ENCODE data around the gene DEDD2. TPM values are rescaled to one million over a fixed set of nuclear protein-coding genes. Genes with fewer than 3 reads are reported as not detected.

Gene DEDD2
- total RNA-seq, 2 donors from 2014 or later = 28.5 to 33.2 TPM

DNA sequence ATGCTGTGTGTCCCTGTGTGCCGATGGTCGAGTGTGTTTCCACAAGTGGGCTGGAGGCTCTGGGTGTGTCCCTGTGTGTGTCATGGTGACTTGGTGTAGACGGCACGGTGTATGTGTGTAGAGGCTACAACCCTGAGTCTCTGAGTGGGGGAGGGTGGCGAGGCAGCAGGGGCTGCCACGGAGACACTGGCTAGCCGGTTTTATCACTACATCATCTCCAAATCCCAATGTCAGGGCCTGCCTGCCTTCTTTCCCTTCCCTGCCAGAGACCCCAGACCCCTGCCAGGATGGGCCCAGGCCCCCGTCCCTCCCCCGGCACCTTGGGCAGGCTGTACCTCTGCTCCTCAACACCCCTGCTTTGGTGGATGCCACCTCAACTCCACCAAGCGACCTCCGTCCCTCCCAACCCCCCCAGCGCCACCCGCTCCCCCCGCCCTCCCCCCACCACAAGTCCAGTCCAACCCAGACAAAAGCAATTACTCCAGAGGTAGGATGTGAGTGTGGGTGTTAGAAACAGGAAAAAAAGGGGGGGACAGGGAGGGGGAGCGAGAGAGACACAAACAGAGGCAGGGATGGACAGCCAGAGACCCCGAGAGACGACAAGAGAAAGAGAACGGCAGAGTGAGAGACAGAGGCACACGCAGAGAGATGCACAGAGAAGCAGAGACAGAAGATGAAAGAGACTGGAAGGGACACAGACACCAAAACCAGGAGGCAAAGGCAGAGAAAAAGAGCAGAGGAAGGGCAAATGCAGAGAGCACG is 63.6 kb downstream of the DEDD2 start:
- H3K4me3 Mint-ChIP-seq = peak overlapping the region; percentile 1
- ATAC-seq (no peak), DNase-seq (ENCODE audit: low spot score) (no peak)
- H3K27me3 Mint-ChIP-seq = peaks cover 10 to 22% of the 10 kb centered on the region in 2 donors
- H3K9me3 Mint-ChIP-seq = no peaks in the 10 kb centered on the region
- H3K4me1 Mint-ChIP-seq (ENCODE audit: low read depth in 2 of 2) = peaks cover 24 to 29% of the 10 kb centered on the region in 2 donors
- peak overlapping the region in 1 of 2 donors; percentile 19 for H3K27ac Mint-ChIP-seq
- H3K36me3 Mint-ChIP-seq = no peaks in the 10 kb centered on the region

DNA sequence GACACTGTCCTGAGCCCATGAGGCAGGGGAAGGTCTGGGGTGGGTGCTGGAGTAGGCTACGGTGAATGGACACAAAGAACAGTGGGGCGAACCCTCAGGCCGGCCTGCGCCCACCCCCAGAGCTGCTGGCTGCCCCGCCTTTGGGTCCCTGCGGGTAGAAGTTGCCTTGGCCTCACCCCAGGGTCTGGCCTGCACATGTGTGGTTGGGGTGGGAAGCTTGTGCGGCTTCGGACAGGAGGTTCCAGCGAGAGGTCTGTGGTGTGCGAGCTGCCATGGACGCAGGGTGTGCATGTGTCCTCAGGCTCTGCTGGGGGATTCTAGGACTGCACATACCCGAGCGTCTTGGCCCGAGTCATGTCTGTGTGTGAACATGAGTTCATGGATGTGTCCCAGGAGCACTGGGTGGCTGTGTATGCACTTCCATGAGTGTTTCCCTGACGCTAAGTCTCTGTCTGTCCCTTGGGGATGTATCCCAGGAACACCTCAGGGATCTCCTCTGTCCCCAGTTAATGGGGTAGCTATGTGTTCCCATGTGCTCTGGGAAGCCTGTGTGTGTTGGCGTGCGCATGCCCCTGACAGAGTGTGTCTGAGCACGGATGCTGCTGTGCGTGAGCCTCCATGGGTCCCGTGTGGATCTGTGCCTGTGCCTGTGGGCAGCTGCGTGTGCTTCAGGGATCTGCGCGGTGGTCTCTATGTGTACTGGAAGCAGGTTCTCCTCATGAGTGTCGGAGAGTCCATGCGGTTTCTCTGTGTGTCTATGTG is 64.4 kb downstream of the DEDD2 start:
- H3K27ac Mint-ChIP-seq = no peak overlapping the region
- no peaks in the 10 kb centered on the region for H3K36me3 Mint-ChIP-seq
- ATAC-seq = no peak
- H3K4me3 Mint-ChIP-seq = no peak overlapping the region
- no peak for DNase-seq (ENCODE audit: low spot score)
- peaks cover 11 to 22% of the 10 kb centered on the region in 2 donors for H3K27me3 Mint-ChIP-seq
- H3K4me1 Mint-ChIP-seq (ENCODE audit: low read depth in 2 of 2) = peaks cover 21 to 23% of the 10 kb centered on the region in 2 donors
- H3K9me3 Mint-ChIP-seq = no peaks in the 10 kb centered on the region

DNA sequence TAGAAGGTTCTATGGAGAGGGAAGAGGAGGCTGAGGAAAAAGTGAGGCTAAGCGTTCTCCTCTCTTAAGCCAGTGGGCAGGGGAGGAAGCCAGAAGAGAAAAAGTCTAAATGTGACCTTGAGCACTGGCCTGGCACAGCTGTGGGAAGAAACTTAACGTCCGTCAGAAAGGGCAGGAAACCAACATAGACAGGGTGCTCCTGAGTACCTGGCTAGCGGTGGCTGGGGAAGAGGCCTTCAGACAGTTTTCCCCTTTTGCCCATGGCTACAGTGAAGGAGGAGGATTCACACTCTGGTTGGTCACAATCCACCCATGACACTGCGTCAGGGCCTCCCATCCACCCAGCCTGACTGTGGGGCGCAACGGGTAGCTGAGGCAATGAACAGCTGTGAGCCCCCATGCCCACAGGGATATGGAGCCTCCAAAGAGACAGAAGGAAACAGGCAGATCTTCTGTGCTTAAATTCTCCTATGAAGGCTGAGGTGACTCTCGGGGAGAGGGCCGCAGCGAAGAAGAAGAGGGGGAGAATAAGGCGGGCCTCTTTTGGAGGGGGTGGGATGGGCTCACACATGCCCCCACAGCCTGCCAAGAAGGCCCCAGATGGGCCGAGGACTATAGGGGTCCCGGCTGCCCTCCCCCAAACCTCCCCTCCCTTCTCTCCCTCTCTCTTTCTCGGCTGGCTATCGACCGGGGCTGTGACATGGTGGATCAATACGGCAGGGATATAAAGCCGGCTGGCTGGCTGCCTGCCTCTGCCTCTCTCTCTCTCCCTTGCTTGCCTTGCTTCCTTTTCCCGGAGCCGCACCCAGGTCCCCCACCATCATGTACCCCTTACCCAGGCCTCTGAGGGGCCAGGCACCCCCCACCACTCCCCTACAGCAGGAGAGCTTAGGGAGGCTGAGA is 65.4 kb downstream of the DEDD2 start:
- H3K4me1 Mint-ChIP-seq (ENCODE audit: low read depth in 2 of 2) = peaks cover 18 to 23% of the 10 kb centered on the region in 2 donors
- no peak overlapping the region for H3K27ac Mint-ChIP-seq
- H3K27me3 Mint-ChIP-seq = peaks cover 11 to 19% of the 10 kb centered on the region in 2 donors
- no peak for DNase-seq (ENCODE audit: low spot score)
- no peak overlapping the region for H3K4me3 Mint-ChIP-seq
- H3K9me3 Mint-ChIP-seq = no peaks in the 10 kb centered on the region
- ATAC-seq = no peak
- H3K36me3 Mint-ChIP-seq = no peaks in the 10 kb centered on the region

DNA sequence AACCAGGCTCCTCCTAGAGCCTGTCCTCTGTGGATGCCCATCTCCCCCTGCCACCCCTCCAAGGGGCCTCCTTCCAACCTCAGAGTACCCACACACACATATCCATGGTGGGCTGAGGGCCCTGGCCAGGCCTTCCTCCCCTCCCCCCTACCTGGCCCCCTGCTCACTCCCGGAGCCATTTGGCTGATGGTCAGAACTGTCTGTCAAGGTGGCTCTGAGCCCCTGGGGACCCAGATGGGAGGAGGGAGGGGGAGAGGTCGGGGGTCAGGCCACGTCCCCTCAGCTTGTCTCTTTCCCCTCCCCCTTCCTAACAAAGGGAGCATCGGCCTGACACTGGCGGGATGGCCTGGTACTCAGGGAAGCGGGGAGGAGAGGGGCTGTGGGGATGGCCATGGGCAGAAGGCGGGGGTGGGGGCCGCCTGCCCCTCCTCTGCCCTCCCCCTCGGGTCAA is 66.5 kb downstream of the DEDD2 start:
- Mint-ChIP-seq H3K9me3 (no peaks in the 10 kb centered on the region), H3K27ac (no peak overlapping the region), H3K36me3 (no peaks in the 10 kb centered on the region), H3K27me3 (peaks cover 11 to 22% of the 10 kb centered on the region in 2 donors), H3K4me1 (ENCODE audit: low read depth in 2 of 2) (peaks cover 18 to 23% of the 10 kb centered on the region in 2 donors), H3K4me3 (no peak overlapping the region)
- no peak for ATAC-seq
- DNase-seq (ENCODE audit: low spot score) = no peak

DNA sequence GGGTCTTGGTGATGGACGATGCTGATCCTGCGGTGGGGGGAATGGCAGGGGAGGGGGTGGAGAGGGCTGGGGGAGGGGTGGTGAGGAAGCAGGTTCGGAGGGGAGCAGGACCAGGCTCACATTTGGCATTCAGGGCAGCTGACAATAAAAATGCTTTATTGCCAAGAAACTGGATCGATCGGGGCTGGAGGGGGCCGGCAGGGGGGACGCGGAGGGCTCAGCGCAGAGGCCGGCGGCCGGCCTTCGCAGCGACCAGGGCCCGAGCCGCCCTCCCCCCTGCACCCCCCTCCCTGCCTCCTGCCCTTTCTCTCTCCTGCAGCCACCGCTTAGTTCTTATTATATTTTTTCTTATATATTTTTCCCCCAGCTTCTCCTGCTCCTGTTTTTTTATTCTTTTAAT is 67.1 kb downstream of the DEDD2 start:
- H3K4me1 Mint-ChIP-seq (ENCODE audit: low read depth in 2 of 2) = peaks cover 18 to 22% of the 10 kb centered on the region in 2 donors
- H3K4me3 Mint-ChIP-seq = no peak overlapping the region
- H3K36me3 Mint-ChIP-seq = no peaks in the 10 kb centered on the region
- no peak for DNase-seq (ENCODE audit: low spot score)
- peaks cover 11 to 22% of the 10 kb centered on the region in 2 donors for H3K27me3 Mint-ChIP-seq
- no peaks in the 10 kb centered on the region for H3K9me3 Mint-ChIP-seq
- H3K27ac Mint-ChIP-seq = no peak overlapping the region
- no peak for ATAC-seq

DNA sequence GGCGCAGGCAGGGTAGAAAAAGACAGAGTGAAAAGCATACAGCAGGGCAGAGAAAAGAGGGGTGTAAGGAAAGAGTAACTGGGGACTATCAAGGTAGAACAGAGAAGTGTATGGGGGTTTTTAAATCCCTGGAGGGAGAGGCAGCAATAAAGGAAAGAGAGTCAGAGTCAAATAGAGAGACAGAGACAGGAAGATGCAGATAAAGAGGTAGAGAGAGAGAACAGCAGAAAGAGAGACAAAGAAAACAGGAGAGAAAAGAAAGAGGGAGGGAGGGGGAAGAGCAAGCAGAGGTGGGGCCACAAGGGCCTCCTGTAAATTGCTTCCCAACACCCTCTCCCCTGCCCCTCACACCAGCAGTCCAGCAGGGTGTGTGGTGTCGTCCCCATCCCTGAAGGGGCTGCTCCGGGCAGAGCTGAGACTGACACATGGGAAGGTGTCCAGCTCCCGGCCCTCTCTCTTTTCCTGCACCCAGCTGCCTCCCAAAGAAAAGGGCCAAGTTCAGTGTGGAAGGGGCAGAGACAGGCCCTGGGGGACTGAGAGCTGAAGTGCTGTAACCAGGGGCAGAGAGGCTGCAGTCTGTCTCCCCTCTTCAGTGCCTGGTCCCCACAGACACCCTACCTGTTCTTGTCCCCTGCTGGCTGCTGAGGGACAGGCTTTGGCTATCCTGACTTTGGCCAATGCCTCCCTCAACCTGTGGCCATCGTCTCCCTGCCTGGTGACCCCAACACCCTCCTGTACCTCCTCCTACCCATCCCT is 67.9 kb downstream of the DEDD2 start:
- H3K27ac Mint-ChIP-seq = no peak overlapping the region
- no peak for DNase-seq (ENCODE audit: low spot score)
- peaks cover 14 to 15% of the 10 kb centered on the region in 2 donors for H3K4me1 Mint-ChIP-seq (ENCODE audit: low read depth in 2 of 2)
- peaks cover 11 to 21% of the 10 kb centered on the region in 2 donors for H3K27me3 Mint-ChIP-seq
- no peaks in the 10 kb centered on the region for H3K36me3 Mint-ChIP-seq
- ATAC-seq = no peak
- H3K9me3 Mint-ChIP-seq = no peaks in the 10 kb centered on the region
- H3K4me3 Mint-ChIP-seq = no peak overlapping the region

Other genes with a start within 250 kb of the DEDD2 start
- 1 to 10 TPM; 2.0 to 4.2 TPM for gene ATP1A3, start 223.4 kb downstream of the DEDD2 start, total RNA-seq
- gene GRIK5, start 147.5 kb downstream of the DEDD2 start, total RNA-seq = 1 to 10 TPM in 1 of 2 donors, under 1 TPM in 1; 0.21 to 1.0 TPM
- gene ZNF574, start 141.5 kb downstream of the DEDD2 start, total RNA-seq = 10 to 100 TPM; 14.2 to 16.1 TPM
- 10 to 100 TPM; 21.6 to 30.5 TPM for gene POU2F2, start 85.2 kb downstream of the DEDD2 start, total RNA-seq
- gene ZNF526, start 2.6 kb upstream of the DEDD2 start, total RNA-seq = 10 to 100 TPM; 18.5 to 23.7 TPM
- gene GSK3A, start 24.9 kb upstream of the DEDD2 start, total RNA-seq = 10 to 100 TPM; 51.1 to 52.8 TPM
- gene ERF, start 37.5 kb upstream of the DEDD2 start, total RNA-seq = 10 to 100 TPM; 29.5 to 47.8 TPM
- 100 to 1,000 TPM; 110 to 115 TPM for gene CIC, start 51.6 kb upstream of the DEDD2 start, total RNA-seq
- 1 to 10 TPM in 1 of 2 donors, under 1 TPM in 1; 0.64 to 1.0 TPM for gene PRR19, start 84.5 kb upstream of the DEDD2 start, total RNA-seq
- 10 to 100 TPM; 16.9 to 40.2 TPM for gene PAFAH1B3, start 84.9 kb upstream of the DEDD2 start, total RNA-seq
- gene TMEM145, start 95.6 kb upstream of the DEDD2 start, total RNA-seq = 1 to 10 TPM; 1.4 to 1.6 TPM
- 10 to 100 TPM; 12.1 to 20.1 TPM for gene MEGF8, start 108.0 kb upstream of the DEDD2 start, total RNA-seq
- gene CNFN, start 172.6 kb upstream of the DEDD2 start, total RNA-seq = not detected
- gene LIPE, start 209.7 kb upstream of the DEDD2 start, total RNA-seq = 10 to 100 TPM; 25.1 to 31.5 TPM
- gene CXCL17, start 225.3 kb upstream of the DEDD2 start, total RNA-seq = not detected

Data from natural killer cell treated with Interleukin-12 subunit alpha and Interleukin-12 subunit beta and Interleukin-15 and Interleukin-18, amount 100 ng/mL, for 72 hours (primary cell).